GM21723 (cell line): ENCODE results near the gene TP53RK.

ENCODE experiments used
- ATAC-seq: cut with Tn5 transposase; IDR thresholded peaks from one replicate; pipeline ENCODE4 v1.9.1; 2021; ENCODE audit warnings: mild to moderate bottlenecking, moderate library complexity; ENCODE audit not compliant: unreplicated experiment

The TP53RK gene

GRCh38 chr20:46666306-46666705 is 22.9 kb downstream of the TP53RK start:
- no peak for ATAC-seq

- no peak for ATAC-seq
These were observed 23.6 kb downstream of the TP53RK start for GRCh38 chr20:46665602-46666001.

GRCh38 chr20:46663531-46663930 is 25.7 kb downstream of the TP53RK start:
- ATAC-seq: no peak

- no peak for ATAC-seq
These were observed 27.6 kb downstream of the TP53RK start for GRCh38 chr20:46661659-46662058.

- no peak for ATAC-seq
These were observed 28.8 kb downstream of the TP53RK start for GRCh38 chr20:46660487-46660886.

- ATAC-seq: no peak
These were observed 31.6 kb downstream of the TP53RK start for GRCh38 chr20:46657618-46658017.

GRCh38 chr20:46657137-46657536 is 32.1 kb downstream of the TP53RK start:
- ATAC-seq: no peak

- ATAC-seq: no peak
These were observed 36.5 kb downstream of the TP53RK start for GRCh38 chr20:46652699-46653098.

- no peak for ATAC-seq
These were observed 37.9 kb downstream of the TP53RK start, which contains the start of gene SLC13A3 for GRCh38 chr20:46651091-46651962. Gene SLC13A3, minus strand, starts transcription at chr20:46651459. Its CDS starts 38 bp downstream, at chr20:46651421.

- ATAC-seq: no peak
These were observed 38.6 kb downstream of the TP53RK start for GRCh38 chr20:46650575-46651090.

- no peak for ATAC-seq
These were observed 39.2 kb downstream of the TP53RK start for GRCh38 chr20:46649965-46650542.

GRCh38 chr20:46649650-46649949 is 39.6 kb downstream of the TP53RK start:
- ATAC-seq: no peak

- ATAC-seq: no peak
These were observed 40.2 kb downstream of the TP53RK start for GRCh38 chr20:46648903-46649649.

GRCh38 chr20:46647469-46647868 is 41.8 kb downstream of the TP53RK start:
- ATAC-seq: no peak

- no peak for ATAC-seq
These were observed 42.4 kb downstream of the TP53RK start for GRCh38 chr20:46646659-46647380.

- no peak for ATAC-seq
These were observed 43.1 kb downstream of the TP53RK start for GRCh38 chr20:46646122-46646521.

- no peak for ATAC-seq
These were observed 44.5 kb downstream of the TP53RK start for GRCh38 chr20:46644733-46645132.

GRCh38 chr20:46644160-46644559 is 45.1 kb downstream of the TP53RK start:
- ATAC-seq: no peak

GRCh38 chr20:46642969-46643343 is 46.3 kb downstream of the TP53RK start:
- ATAC-seq: no peak

- ATAC-seq: no peak
These were observed 46.8 kb downstream of the TP53RK start for GRCh38 chr20:46642265-46642968.
